Smooth muscle cell (in vitro differentiated cells): ENCODE data around the gene RALGAPA2. TPM values are rescaled to one million over a fixed set of nuclear protein-coding genes. Genes with fewer than 3 reads are reported as not detected.

Experiments used
- DNase-seq: peaks from one replicate; lab custom pipeline; 2025; ENCODE audit not compliant: unreplicated experiment; lab: John Stamatoyannopoulos, UW
- H2AFZ ChIP-seq: fragments of 200-600 bp; sonication (generic); 2 replicates; pipeline ENCODE4 v1.6.0; 2016; ENCODE audit warnings: antibody characterized with exemption, low read depth, mild to moderate bottlenecking
- H3F3A ChIP-seq: fragments of 200-600 bp; sonication (generic); 2 replicates; pipeline ENCODE4 v1.6.0; 2017; ENCODE audit warnings: antibody characterized with exemption, low read depth
- H3K27ac ChIP-seq: fragments of 200-600 bp; sonication (generic); 2 replicates; pipeline ENCODE4 v1.5.1; 2016; ENCODE audit warnings: low read depth, mild to moderate bottlenecking
- H3K27me3 ChIP-seq: fragments of 200-600 bp; sonication (generic); 2 replicates; pipeline ENCODE4 v1.6.1; 2016; ENCODE audit warnings: low read depth, mild to moderate bottlenecking
- H3K36me3 ChIP-seq: fragments of 200-600 bp; sonication (generic); 2 replicates; pipeline ENCODE4 v1.5.1; 2016; ENCODE audit warnings: low read depth
- H3K4me1 ChIP-seq: fragments of 200-600 bp; sonication (generic); 2 replicates; pipeline ENCODE4 v1.5.1; 2016; ENCODE audit warnings: low read depth
- H3K4me2 ChIP-seq: fragments of 200-600 bp; sonication (generic); 2 replicates; pipeline ENCODE4 v1.6.0; 2016; ENCODE audit warnings: mild to moderate bottlenecking
- H3K4me3 ChIP-seq: fragments of 200-600 bp; sonication (generic); 2 replicates; pipeline ENCODE4 v1.5.1; 2016; ENCODE audit warnings: mild to moderate bottlenecking
- H3K79me2 ChIP-seq: fragments of 200-600 bp; sonication (generic); 2 replicates; pipeline ENCODE4 v1.6.0; 2016; ENCODE audit warnings: low read depth, mild to moderate bottlenecking
- H3K9ac ChIP-seq: fragments of 200-600 bp; sonication (generic); 2 replicates; pipeline ENCODE4 v1.6.0; 2016; ENCODE audit warnings: low read depth
- H3K9me3 ChIP-seq: fragments of 200-600 bp; sonication (generic); replicated peaks from 2 replicates; pipeline ENCODE4 v1.5.1; 2016; ENCODE audit warnings: low read depth
- H4K20me1 ChIP-seq: fragments of 200-600 bp; sonication (generic); 2 replicates; pipeline ENCODE4 v1.6.0; 2016; ENCODE audit warnings: low read depth
- CTCF ChIP-seq: fragments of 200-600 bp; sonication (generic); IDR thresholded peaks from 2 replicates; pipeline ENCODE4 v1.5.1; 2017; ENCODE audit warnings: borderline replicate concordance, mild to moderate bottlenecking, antibody characterized with exemption; ENCODE audit not compliant: insufficient read depth, poor library complexity, severe bottlenecking
- WGBS: methylation state at CpG from one replicate; pipeline ENCODE4 v1.1.7; 2016; ENCODE audit warnings: low lambda C conversion rate; 5-methylcytosine and 5-hydroxymethylcytosine counted together
- polyA plus RNA-seq: library from polyadenylated mRNA; unstranded; fragments of >200 nt; fragmentation: Nextera tagmentation; extraction: Ambion mirVana; gene quantifications from 2 replicates; pipeline ENCODE4 v1.2.1, GENCODE V29; 2016
- total RNA-seq: library from RNA; depleted of rRNA; stranded (reverse); fragments of >200 nt; gene quantifications from 2 replicates; pipeline ENCODE4 v1.2.3, GENCODE V29; 2014

RALGAPA2 gene
- total and polyA plus RNA-seq, 2 experiments from 2014 or later = 3.5 to 6.2 TPM

GRCh38 chr20:20407891-20408805 is 304.3 kb downstream of the RALGAPA2 start:
- no peaks in the 10 kb centered on the region for H3F3A ChIP-seq
- peak; percentile 20 for TF ChIP-seq CTCF
- H3K4me2 ChIP-seq = no peak overlapping the region
- peaks cover 37% of the 10 kb centered on the region for H3K4me1 ChIP-seq
- whole genome bisulfite sequencing = 51% methylated on average over 6 of the region's 6 CpGs
- no peaks in the 10 kb centered on the region for H4K20me1 ChIP-seq
- no peak overlapping the region for H3K27ac ChIP-seq
- H2AFZ ChIP-seq = no peak overlapping the region
- no peak for DNase-seq
- H3K36me3 ChIP-seq = no peaks in the 10 kb centered on the region
- H3K9ac ChIP-seq = no peak overlapping the region
- H3K4me3 ChIP-seq = no peak overlapping the region
- H3K79me2 ChIP-seq = no peaks in the 10 kb centered on the region
- H3K9me3 ChIP-seq = no peaks in the 10 kb centered on the region
- no peaks in the 10 kb centered on the region for H3K27me3 ChIP-seq

- H3K9ac ChIP-seq = no peak overlapping the region
- peaks cover 21% of the 10 kb centered on the region for H3K4me1 ChIP-seq
- no peak overlapping the region for H3K27ac ChIP-seq
- no peaks in the 10 kb centered on the region for H3F3A ChIP-seq
- H4K20me1 ChIP-seq = no peaks in the 10 kb centered on the region
- H3K4me2 ChIP-seq = no peak overlapping the region
- no peaks in the 10 kb centered on the region for H3K9me3 ChIP-seq
- H3K36me3 ChIP-seq = no peaks in the 10 kb centered on the region
- H2AFZ ChIP-seq = no peak overlapping the region
- no peak overlapping the region for H3K4me3 ChIP-seq
- no peak for TF ChIP-seq CTCF
- no peak for DNase-seq
- no peaks in the 10 kb centered on the region for H3K79me2 ChIP-seq
- no peaks in the 10 kb centered on the region for H3K27me3 ChIP-seq
- 89% methylated on average over 2 of the region's 2 CpGs for WGBS
Observed at GRCh38 chr20:20406306-20406705, 306.1 kb downstream of the RALGAPA2 start.

- Histone ChIP-seq H3K9ac (no peak overlapping the region), H3K27ac (no peak overlapping the region), H3K4me3 (no peak overlapping the region), H4K20me1 (no peaks in the 10 kb centered on the region), H3K27me3 (no peaks in the 10 kb centered on the region), H3K9me3 (no peaks in the 10 kb centered on the region), H3K4me2 (no peak overlapping the region), H3K79me2 (no peaks in the 10 kb centered on the region), H3K4me1 (peaks cover 14% of the 10 kb centered on the region), H3F3A (no peaks in the 10 kb centered on the region), H2AFZ (no peak overlapping the region), H3K36me3 (no peaks in the 10 kb centered on the region)
- no peak for TF ChIP-seq CTCF
- no peak for DNase-seq
- 86% methylated on average over 10 of the region's 10 CpGs for WGBS
Observed at GRCh38 chr20:20405623-20406022, 306.8 kb downstream of the RALGAPA2 start.

- H3K9me3 ChIP-seq = no peaks in the 10 kb centered on the region
- H3K4me1 ChIP-seq = peaks cover 4% of the 10 kb centered on the region
- no peaks in the 10 kb centered on the region for H4K20me1 ChIP-seq
- no peaks in the 10 kb centered on the region for H3K27me3 ChIP-seq
- H3F3A ChIP-seq = no peaks in the 10 kb centered on the region
- WGBS = 92% methylated on average over 5 of the region's 5 CpGs
- no peak overlapping the region for H3K9ac ChIP-seq
- no peak for TF ChIP-seq CTCF
- no peak overlapping the region for H3K4me2 ChIP-seq
- H3K79me2 ChIP-seq = no peaks in the 10 kb centered on the region
- H3K4me3 ChIP-seq = no peak overlapping the region
- H2AFZ ChIP-seq = no peak overlapping the region
- H3K36me3 ChIP-seq = no peaks in the 10 kb centered on the region
- no peak for DNase-seq
- no peak overlapping the region for H3K27ac ChIP-seq
Observed at GRCh38 chr20:20404633-20405032, 307.8 kb downstream of the RALGAPA2 start.
